Measurements from ENCODE around the gene CNTNAP2. TPM values are rescaled to one million over a fixed set of nuclear protein-coding genes. Genes with fewer than 3 reads are reported as not detected.
"Not testable (repeated sequence)": the region's sequence is repeated elsewhere in the genome, so short reads cannot be mapped to it uniquely, and the experiment has no call there.

Gene CNTNAP2
- total RNA-seq, 4 donors from 2014 or later: 0.42 to 0.71 TPM; not detected in 2

DNA sequence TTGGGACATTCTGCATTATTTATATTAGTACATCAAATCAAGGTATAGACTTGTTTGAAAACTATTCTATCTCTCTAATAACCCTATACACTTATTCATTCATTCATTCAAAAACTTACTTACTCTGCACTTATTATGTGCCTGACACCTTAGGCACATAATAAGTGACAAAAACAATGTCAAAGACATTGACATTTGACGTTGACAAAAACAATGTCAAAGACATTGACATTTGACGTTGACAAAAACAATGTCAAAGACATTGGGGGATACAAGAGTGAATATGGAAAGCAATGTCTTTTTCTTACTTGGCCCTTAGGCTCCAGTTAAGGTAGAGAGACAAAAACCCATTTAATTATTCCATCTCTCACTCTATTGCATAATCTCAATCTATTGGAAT is 116.0 kb downstream of the CNTNAP2 start:
- TF ChIP-seq POLR2A (IDR thresholded peaks at IDR 0.05): no peak
- TF ChIP-seq, protein P1, sequence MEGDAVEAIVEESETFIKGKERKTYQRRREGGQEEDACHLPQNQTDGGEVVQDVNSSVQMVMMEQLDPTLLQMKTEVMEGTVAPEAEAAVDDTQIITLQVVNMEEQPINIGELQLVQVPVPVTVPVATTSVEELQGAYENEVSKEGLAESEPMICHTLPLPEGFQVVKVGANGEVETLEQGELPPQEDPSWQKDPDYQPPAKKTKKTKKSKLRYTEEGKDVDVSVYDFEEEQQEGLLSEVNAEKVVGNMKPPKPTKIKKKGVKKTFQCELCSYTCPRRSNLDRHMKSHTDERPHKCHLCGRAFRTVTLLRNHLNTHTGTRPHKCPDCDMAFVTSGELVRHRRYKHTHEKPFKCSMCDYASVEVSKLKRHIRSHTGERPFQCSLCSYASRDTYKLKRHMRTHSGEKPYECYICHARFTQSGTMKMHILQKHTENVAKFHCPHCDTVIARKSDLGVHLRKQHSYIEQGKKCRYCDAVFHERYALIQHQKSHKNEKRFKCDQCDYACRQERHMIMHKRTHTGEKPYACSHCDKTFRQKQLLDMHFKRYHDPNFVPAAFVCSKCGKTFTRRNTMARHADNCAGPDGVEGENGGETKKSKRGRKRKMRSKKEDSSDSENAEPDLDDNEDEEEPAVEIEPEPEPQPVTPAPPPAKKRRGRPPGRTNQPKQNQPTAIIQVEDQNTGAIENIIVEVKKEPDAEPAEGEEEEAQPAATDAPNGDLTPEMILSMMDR (IDR thresholded peaks at IDR 0.05): no peak
- intact Hi-C loops (cut with DNase I; ENCODE audit: low total_unique reads): no loop called here
- DNase-seq (ENCODE audit: low spot score in 2 of 2): no peak
- no peak overlapping the region for H3K4me3 ChIP-seq (ENCODE audit: low read depth, poor library complexity, severe bottlenecking)
- 89 to 92% methylated on average over 2 of the region's 2 CpGs for WGBS, 2 donors

DNA sequence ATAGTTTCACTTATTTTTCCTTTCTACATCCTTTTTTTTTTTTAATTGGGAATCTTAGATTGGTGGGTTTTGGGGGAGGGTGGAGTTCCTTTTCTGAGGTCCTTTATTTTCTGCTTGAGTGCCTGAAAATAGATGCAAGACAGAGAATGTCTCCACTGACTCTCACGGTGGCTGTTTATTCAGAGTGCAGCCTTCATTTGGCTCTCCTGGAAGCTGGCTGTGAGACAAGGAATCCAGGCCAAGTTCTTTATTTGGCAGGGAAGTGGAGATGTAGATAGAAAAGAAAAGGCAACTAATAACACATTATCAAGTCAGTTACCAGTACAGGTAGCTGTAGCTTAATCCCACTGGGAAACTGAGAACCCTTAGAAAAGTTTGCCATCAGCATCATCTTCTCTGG is 118.6 kb downstream of the CNTNAP2 start:
- TF ChIP-seq POLR2A (IDR thresholded peaks at IDR 0.05): no peak
- TF ChIP-seq, protein P1 (IDR thresholded peaks at IDR 0.05): no peak
- intact Hi-C loops (cut with DNase I; ENCODE audit: low total_unique reads): no loop called here
- H3K4me3 ChIP-seq (ENCODE audit: low read depth, poor library complexity, severe bottlenecking): no peak overlapping the region
- DNase-seq (ENCODE audit: low spot score in 2 of 2): no peak
- WGBS, 2 donors: 31 to 32% methylated on average over 1 of the region's 1 CpG

DNA sequence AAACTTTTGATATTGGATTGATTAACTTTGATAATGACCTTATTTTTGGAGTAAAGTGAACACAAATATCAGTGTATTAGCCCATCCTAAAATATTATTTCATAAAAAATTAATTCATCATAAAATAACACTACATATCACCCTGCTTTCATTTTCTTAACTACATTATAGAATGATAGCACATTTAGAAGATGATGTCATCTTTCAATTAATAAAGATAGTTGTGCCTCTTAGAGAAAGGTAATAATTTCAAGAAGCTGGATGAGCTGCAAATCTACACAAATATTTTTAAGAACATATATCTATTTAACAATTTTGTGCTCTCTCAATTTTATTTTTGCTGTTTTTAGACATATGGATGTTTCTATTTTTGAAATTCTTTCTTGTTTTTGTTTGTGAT is 126.1 kb downstream of the CNTNAP2 start:
- no peak overlapping the region for H3K4me3 ChIP-seq (ENCODE audit: low read depth, poor library complexity, severe bottlenecking)
- TF ChIP-seq POLR2A (IDR thresholded peaks at IDR 0.05): no peak
- TF ChIP-seq, protein P1 (IDR thresholded peaks at IDR 0.05): no peak
- intact Hi-C loops (cut with DNase I; ENCODE audit: low total_unique reads): no loop called here
- DNase-seq (ENCODE audit: low spot score in 2 of 2): no peak

DNA sequence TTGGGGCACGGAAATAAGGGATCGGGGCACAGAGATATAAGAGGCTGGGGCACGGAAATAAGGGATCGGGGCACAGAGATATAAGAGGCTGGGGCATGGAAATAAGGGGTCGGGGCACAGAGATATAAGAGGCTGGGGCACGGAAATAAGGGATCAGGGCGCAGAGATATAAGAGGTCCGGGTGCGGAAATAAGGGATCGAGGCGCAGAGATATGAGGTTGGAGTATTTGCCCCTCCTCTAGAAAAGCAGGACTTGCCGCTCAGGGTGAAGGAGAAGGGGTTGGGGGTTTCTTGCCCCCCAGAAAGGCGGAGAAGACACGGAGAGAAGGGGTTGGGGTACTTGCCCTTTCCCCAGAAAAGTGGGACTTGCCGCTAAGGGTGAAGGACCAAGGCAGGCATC is 131.4 kb downstream of the CNTNAP2 start:
- not testable (repeated sequence) for H3K4me3 ChIP-seq (ENCODE audit: low read depth, poor library complexity, severe bottlenecking)
- WGBS, 2 donors: 44 to 45% methylated on average over 15 of the region's 15 CpGs

DNA sequence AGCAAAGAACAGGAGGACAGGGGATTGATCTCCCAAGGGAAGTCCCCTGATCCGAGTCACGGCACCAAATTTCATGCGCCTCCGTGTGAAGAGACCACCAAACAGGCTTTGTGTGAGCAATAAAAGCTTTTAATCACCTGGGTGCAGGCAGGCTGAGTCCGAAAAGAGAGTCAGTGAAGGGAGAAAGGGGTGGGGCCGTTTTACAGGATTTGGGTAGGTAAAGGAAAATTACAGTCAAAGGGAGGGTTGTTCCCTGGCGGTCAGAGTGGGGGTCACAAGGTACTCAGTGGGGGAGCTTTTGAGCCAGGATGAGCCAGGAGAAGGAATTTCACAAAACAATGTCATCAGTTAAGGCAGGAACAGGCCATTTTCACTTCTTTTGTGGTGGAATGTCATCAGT is 132.1 kb downstream of the CNTNAP2 start:
- intact Hi-C loops (cut with DNase I; ENCODE audit: low total_unique reads); H3K4me3 ChIP-seq (ENCODE audit: low read depth, poor library complexity, severe bottlenecking): not testable (repeated sequence)
- WGBS, 2 donors: 38 to 52% methylated on average over 7 of the region's 7 CpGs

More for the DNA sequence above, 131.4 kb downstream of the CNTNAP2 start:
- DNase-seq (ENCODE audit: low spot score in 2 of 2); intact Hi-C loops (cut with DNase I; ENCODE audit: low total_unique reads): not testable (repeated sequence)

DNA sequence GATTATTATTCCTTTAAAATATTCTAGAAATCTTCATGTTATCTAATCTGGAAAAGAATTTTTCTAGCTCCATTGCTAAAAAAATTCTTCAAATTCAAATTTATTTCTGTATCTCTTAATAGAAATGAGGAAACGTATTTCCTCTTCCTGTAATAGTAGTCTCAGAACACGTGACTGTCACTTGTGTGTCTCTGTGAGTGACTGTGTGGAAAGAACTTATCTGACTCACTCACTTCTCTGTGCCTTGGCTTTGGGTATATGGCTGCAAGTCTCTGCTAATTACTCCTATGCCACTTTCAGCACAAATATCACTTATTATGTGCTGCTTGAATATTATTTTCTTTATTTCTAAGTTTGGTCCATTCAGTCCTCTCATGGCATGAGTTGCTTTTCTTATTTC is 132.7 kb downstream of the CNTNAP2 start:
- WGBS, 2 donors: 44 to 49% methylated on average over 2 of the region's 2 CpGs
- no peak for DNase-seq (ENCODE audit: low spot score in 2 of 2)
- H3K4me3 ChIP-seq (ENCODE audit: low read depth, poor library complexity, severe bottlenecking): no peak overlapping the region
- intact Hi-C loops (cut with DNase I; ENCODE audit: low total_unique reads): no loop called here
- TF ChIP-seq, protein P1 (IDR thresholded peaks at IDR 0.05): no peak
- TF ChIP-seq POLR2A (IDR thresholded peaks at IDR 0.05): no peak

More for the DNA sequence above, 132.1 kb downstream of the CNTNAP2 start:
- DNase-seq (ENCODE audit: low spot score in 2 of 2): not testable (repeated sequence)

DNA sequence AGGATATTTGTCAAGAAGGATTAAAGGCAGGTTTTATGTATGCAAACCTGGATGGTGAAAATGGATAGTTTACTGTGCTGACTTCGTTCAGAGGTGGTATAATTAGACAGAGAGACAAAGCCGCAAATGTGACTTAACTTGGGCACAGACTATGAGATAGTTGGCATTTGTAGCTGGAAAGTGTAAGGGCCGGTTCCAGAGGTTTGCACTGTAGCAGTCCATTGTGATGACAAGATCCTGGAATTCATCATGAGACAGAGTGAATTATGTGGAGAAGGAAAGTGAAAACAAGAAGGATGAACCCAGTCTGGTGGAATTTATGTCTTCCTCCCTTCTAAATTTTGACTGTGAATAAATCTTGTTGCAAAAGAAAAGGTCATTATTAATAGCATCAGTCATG is 139.0 kb downstream of the CNTNAP2 start:
- H3K4me3 ChIP-seq (ENCODE audit: low read depth, poor library complexity, severe bottlenecking): no peak overlapping the region
- intact Hi-C loops (cut with DNase I; ENCODE audit: low total_unique reads): loop anchor here (2.0 kb wide), 1 partner anchor 23 kb away; no protein-coding TSS in a partner anchor
- TF ChIP-seq, protein P1 (IDR thresholded peaks at IDR 0.05): no peak
- TF ChIP-seq POLR2A (IDR thresholded peaks at IDR 0.05): no peak
- no peak for DNase-seq (ENCODE audit: low spot score in 2 of 2)
- WGBS, 2 donors: 53 to 70% methylated on average over 3 of the region's 3 CpGs

All from lower leg skin (tissue), 4 donors.